HG03108 (cell line): ENCODE results near the gene TTC28.

Source experiments
- ATAC-seq: cut with Tn5 transposase; IDR thresholded peaks from one replicate; pipeline ENCODE4 v1.9.1; 2021; ENCODE audit warnings: moderate library complexity; ENCODE audit not compliant: unreplicated experiment

TTC28 gene

DNA sequence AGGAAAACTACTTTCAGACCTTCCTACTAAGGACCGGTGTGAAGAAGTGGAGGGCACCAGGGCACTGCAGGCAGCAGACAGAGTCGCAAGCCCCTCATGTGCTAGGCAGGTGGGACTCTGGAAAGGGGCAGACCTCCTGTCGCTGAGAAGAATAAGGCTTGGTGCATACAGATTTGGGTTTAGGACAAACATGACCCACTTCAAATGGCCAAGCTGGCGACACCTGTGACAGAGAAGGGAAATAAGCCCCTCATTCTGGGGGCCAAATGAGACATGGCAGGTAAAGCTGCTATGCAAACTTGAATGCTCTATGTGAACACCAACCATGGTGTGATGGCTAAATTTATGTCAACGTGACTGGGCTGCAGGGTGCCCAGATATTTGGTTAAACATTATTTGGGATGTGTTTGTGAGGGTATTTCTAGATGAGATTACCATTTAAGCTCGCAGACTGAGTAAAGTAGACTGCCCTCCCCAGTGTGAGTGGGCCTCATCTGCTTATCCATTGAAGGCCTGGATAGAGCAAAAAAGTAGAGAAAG lies 648.2 kb downstream of the TTC28 start:
- ATAC-seq, result no peak

DNA sequence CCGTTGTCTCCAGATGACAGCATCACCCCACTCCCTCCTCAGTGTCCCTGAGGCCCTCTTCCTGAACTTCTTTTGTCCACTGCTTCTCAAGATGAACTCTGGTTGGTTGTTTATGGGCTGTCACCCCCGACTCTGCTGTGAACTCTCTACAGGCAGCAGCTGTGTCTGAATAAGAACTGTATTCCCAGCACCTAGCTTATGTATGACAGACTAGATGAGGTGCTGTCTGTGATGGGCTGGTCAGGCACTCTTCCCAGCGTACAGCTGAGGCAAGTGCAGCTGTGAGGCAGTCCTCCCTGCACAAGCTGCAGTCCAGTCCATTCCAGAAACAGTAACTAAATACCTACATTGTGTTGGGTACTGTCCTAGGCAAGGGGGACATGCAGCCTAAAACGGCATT lies 649.2 kb downstream of the TTC28 start:
- no peak for ATAC-seq

DNA sequence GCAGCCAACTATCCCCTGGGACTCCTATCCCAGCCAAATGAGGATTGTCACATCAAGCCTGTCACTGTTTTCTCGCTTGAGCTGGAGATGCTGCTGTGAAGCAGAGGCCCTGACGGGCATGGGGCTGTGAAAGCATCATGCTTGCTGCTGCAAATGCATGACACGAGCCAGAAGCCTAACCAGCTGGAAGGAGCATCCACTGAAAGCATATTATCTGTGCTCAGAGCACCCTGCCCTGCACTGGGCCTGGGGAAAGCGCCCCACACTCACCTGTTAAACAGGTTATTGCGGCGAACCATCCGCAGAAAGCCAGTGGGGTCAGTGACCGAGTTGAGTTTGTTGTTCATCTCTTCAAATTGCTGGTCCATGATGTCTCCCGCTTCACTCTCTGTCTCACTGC lies 649.7 kb downstream of the TTC28 start:
- ATAC-seq, result no peak

DNA sequence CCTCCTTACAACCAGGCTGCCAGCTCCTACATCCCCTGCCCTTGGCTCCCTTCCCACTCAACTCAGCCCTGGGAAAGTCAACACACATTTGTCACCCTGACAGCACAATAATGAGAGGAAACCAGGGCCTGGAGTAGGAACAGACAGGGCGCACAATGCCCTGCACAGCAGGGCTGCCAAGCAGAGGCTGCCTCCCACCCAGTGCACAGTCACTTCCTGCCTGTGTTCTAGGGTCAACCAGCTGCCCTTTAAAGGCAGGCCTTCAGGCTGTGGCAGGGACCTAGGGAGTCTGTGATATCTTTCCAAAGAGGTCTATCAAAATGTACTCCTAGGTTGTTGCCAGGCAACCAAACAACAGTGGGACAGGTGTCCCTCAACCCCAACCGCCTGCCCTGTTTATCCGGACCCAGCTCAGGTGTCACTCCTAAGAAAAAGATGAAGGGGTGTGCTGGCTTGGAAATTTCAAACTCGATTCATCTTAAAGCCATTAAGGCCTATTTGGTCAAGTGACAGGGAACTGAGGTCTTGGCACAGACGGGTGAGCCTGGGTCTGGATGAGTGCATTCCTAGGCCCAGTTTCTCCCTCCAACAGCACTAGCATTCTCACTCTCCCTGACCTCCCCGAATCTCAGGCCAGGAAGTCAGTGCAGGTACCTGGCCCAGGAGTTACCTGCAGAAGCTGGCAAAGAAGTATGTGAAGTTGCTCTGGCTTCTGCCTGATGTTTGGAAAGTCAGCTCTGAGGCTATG lies 650.3 kb downstream of the TTC28 start:
- no peak for ATAC-seq

DNA sequence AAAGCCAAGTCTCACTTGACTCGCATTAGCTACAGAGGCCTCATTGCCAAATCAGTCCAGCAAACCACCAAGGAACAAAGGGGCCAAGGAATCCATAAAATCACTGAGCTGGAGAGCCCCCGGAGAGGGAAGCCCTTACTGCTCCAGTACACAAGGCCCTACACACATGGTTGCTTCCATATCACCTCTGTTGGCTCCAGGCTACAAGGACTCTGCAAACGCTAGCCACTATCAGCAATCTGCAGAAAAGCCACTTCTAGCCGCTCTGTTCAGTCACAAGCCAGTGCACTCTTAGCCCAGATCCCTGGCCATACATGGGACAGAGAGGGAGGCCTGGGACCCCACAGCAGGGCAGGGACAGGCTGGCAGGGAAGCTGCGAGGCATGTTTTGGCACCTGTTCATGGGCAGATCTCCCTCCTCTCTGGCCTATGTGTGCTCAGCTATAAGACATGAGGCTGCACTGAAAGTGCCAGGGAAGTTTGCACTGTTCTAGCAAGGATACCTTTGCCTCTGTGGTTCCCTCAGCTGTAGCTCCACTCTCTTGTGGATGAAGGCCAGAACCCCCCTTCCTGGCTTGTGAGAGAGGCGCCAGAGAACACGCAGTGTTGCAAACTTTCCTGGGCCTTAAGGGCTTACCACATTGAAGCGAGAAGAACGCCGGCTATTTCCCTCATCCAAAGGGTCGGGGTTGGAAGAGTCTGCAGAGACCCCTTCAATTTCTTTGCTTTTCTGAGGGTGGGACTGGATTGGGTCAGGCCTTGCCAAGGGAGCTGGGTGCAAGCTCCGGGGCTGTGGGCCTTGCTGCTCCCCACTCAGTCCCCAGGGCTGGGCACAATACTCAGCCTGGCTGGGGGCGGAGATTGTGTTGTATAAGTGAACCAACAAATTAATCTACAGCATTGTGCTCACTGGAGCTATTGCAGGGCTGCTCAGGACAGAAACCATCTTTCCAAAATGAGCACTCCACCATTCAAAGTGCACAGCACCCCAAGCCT lies 651.9 kb downstream of the TTC28 start:
- no peak for ATAC-seq

DNA sequence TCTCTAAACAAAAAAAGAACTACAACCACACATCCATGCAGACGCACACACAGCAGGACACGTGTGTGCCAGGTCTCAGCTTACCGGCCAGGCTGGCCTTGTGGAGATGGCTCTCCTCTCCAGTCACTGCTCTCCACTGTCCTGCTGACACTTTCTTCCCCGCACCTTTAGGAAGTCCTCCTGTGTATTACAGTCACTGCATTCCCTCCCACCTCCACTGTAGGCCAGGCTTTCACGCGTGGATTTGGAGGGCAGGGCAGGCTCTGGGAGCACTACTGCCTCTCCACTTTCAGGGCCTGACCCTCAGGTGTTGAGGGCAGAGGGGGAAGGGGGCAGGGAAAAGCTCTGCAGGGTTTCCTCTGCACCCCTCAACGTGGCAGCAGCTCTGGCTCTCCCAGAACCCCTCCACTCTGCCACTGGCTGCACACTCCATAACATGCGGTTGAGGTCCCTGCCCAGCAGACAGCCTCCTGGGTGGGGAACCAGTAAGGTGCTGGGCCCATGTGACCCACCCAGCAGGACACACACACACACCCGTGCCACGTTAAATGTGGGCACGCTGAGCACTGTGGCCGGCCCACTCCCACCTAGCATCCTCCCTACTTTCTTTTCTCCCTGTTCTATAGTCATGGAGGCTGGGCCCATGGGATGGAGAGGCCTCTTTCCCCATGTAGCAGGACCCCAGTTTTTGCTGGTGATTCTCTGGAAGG lies 653.6 kb downstream of the TTC28 start:
- ATAC-seq, result no peak

DNA sequence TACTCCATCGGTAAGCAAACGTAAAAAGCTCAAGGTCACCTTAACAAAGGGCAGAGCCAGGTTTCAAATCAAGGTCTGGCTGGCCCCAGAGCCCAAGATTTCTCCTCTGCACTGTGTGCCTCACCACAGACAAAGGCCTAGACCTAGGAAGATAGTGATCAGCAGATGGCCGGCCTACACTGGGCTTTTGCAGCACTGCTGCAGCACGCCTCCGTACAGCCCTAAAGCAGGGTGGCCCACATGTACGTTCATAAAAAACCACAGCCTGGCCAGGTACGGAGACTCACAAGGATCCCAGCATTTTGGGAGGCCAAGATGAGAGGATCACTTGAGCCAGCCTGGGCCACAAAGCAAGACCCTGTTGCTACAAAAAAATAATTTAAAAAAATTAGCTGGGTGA lies 654.3 kb downstream of the TTC28 start:
- no peak for ATAC-seq

DNA sequence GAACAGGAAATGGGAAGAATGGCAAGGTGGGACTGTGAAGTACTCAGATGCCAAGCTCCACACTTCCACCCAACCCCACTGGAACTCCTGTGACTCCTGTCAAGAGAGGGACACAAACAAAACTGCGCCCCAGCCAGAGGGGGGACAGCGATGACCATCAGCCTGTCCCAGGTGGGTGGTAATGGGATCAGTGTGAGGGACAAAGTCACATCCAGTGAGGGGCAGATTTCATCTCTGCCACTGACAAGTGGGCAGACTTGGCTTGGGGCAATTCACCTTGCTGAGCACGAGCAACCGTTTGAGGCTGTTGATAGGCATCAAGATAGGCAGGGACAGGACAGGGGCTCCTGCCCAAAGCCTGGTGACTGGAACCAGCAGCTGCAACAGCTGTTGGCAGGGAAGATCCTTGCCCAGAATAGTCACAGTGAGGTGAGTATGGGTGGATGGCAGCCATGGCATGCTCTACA lies 655.2 kb downstream of the TTC28 start:
- no peak for ATAC-seq

DNA sequence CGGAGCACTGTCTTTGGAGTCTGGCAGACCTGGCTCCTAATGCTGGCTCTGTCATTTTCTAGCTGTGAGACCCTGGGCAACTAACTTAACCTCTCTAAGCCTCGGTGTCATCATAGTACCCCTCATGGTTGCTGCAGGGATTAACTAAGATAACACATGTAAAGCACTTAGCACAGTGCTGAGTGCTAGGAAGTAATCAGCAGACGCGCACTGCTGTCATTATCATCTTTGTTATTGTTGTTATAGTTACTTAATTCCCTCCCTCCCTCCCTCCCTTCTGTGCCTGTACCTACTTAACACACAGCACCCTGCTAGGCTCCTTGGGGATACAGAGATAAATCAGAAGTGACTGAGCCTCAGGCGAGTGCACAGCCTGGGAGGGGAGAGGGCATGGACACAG lies 655.9 kb downstream of the TTC28 start:
- ATAC-seq, result no peak

DNA sequence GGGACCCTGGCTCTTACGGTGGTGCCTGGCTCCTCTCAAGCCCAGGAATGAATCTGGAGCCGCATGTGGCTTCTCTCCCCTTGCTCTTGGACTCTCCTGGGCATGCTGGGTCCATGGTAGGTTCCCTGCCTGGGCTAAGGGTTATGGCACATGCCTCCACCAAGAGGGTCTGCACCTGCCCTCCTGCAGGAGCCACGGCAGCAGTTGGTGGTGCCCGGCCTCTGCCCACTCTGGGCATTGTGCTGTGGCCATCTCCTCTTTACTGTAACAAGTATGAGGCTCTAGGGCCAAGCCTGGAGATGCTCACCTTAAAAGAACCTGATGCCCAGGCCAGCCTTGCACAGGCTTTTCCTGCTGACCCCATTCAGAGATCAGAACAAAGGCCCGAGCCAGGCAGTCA lies 656.6 kb downstream of the TTC28 start:
- no peak for ATAC-seq

DNA sequence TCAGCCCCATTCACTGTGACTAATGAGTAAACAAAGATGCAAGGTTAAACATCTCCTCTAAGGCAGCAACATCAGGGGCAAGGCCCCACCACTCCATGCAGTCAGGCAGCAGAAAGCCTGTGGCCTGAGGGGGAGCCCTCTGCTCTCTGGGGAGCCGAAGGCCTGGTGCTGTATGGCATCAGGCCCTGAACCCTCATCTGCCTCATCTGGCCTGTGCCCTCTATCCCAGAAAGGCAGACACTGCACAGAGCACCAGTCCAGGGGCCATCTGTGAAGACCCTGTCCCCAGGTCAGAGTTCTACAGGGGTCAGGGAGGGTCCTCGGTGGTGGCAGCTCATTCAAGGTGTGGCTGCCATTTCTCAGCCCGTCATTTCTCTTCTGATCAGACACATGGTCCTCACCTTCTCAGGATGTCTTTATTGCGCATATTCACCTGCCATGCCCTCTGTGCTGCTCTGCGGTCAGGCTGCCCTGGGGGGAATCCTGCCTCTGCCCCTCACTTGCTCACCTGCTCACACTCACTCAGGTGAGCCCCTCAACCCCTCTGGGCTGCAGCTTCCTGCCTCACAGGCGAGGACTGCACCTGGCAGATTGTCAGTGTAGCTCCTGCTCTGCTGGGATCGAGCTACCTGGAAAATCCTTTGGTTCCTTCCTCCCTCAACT lies 657.5 kb downstream of the TTC28 start:
- ATAC-seq, result no peak

DNA sequence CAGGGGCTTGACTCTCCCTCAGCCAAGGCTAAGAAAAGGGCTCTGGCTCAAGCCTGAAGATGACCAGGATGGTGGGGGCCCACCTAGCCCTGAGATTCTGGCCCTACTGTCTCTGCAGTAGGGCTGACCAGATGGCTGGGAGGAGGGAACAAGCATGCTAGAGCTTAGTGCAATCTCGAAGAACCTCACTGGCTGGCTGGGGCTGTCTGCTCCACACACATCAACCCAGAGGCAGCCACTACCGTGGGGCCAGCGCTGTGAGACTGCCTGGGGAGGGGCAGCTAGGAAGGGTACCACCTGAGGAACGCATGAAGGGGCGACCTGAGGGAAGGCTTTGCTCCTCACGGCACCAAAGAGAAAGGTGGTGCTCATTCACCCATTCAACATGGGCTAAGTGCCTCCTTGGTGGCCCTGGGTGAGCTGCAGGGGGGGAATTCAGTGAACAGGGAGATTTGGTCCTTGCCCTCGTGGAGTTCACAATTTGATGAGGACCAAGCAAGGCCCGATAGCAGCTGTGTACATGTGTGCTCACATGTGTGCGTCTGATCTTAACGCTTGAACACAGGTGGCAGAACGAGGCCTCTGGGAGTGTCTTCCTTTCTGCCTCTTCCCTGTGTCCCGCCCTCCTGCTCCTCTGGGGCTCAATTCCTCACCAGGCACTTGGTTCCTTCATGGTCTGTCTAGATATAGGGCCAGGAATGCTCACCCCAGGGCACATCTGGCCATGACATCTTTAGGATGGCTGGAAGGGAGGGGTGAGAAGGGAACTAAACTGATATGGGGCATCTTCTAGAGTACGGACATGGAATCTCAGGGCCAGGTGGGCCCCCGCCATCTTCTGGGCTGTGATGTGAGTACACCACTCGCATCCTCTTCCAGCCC lies 658.3 kb downstream of the TTC28 start:
- no peak for ATAC-seq

DNA sequence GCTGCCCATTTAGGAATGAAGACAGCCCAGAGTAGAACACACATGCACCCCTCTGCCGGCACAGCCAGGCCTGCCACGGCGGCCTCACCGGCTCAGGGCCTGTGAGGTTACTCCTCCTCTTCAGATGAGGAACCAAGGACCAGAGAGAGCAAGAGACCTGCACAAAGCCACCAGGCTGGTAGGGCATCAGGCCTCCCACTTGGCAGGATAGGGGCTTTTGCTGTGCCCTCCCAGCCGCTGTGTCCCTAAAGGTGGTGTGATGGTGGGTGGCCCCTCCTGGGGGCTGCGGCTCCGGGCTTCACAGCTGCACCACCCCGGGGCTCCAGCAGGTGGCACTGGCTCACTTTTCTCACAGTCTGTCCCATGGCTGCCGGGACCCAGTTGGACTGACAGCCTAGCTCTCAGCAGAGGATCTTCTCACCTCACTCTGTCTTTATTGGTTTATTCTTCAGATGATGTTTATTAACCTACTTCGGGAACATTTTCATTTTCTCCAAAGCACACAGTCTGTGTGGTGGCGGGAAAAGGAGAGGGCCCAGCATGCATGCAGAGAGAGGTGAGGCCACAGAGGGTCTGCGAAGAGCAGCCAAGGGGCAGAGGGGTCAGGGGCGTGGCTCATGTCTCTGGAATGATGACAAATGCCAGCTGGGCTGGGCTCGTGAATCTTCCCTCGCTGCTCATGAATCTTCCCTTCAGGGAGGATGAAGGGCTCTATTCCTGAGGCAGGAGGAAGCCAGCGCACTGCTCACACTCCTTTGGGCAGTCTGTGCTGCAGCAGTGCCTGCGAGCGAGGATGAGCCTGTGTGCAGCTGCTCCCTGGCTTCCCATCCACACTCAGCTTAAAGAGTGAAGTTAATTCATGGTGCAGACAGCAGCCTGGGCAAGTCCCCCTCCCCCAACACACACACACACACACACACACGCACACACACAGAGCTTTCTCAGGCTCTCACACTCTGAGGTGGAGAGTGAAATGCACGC lies 659.5 kb downstream of the TTC28 start:
- no peak for ATAC-seq

DNA sequence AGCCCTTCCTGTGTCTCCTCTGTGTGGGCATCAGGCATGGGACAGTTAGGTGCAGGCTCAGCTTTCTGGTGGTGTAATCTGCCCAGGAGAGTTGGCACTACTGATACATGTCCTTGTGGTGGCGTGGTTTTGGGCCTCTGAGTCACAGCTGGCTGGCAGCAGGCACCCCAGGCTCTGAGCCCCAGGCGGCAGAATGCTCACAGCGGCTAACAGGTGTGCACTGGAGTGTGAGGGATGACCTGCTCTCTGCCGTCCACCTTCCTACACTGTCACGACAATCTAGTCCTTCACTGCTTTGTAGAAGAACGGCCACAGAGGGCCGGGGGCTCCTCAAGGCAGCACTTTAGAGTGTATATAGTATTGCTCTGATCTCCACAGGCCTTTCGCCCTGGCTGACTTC lies 660.3 kb downstream of the TTC28 start:
- ATAC-seq, result no peak

DNA sequence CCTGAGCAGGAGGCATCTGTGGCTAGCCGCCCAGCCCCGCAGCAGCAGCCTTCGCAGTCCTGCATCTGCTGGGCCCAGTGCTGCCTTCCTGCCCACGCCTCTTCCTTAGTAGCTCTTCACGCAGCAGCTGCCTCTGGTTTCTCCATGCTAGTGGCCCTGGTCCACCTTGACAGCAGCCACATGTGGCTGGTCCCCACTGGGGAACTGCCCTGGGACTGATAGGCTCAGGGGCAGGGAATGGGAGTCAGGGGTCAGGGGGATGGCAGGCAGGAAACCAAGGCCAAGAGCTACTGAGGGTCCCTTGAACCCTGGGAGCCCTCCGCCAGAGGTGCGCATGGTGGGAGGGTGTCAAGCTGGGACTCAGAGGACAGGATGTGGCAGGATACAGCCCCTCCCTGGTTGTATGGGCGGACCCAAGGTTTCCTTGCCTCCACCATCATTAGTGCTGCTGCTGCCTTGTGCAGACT lies 661.1 kb downstream of the TTC28 start:
- no peak for ATAC-seq

DNA sequence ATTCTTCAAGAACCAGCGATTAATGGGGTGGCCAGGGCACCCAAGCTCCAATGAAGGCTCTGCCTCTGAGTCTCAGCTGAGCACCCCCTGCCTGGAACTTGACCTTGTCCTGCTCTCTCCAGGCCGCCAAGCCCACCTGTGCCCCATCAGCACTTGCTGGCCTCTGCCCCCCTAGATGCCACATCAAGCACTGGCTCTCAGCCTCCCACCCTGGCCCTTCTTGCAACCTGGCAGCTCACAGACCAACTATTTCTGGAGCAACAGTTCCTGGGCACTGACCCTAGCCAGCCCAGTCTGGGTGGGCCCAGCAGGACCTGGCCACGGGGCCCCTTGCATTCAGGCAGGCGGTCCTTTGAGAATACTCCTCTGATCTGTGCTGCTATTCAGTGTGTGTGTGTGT lies 661.8 kb downstream of the TTC28 start:
- ATAC-seq, result no peak

DNA sequence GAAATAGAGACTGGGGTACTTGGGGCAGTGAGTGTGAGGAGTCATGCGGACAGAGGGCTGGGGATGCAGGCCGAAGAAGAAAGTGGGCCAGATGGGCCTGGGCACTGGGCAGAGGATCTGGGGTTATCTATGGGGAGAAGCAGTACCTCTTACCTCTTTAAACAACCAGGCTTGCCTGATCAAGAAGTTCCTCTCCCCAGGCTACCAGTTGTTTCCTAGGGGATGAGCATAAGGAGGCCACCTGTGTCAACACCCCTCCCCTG lies 662.2 kb downstream of the TTC28 start:
- ATAC-seq, result no peak

DNA sequence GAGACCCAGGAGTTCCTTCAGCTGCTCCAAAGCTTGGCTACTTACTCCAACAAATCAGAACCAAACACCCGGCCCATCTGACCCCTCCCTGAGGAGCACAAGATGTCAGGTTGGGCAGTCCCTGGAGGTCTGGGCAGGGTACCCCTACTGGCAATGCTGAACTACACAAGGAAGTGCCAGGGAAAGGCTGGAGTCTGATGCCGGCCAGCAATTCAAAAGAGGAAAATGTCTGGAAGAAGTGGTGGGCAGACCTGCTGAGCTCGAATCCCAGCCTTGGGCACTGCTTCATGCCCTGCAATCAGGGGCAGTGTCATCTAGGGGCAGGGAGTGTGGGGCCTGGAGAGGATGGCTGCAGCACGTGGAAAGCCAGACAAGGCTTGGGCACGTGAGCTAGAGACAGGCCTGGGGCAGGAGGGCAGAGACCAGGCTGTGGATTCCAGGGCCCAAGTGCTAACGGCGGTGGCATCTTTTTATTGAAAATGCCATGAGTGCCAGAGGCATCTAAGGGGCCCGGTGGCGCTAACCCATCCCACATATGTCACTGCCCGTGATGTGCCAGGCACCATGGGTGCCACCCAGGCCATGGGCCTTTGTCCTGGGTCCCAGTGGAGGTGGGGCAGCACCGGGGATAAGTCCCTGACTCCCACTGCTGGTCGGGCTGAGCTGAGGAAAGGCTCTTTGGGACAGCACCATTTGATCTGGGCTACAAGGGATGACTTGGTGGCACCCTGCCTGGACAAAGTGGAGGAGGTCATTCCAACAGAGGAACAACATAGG lies 662.7 kb downstream of the TTC28 start:
- ATAC-seq, result no peak
